NCI-H82 treated with DMSO at 0.1 percent for 48 hours (cell line): Measurements from ENCODE around the gene HAL.
"Not testable (repeated sequence)": the region's sequence is repeated elsewhere in the genome, so short reads cannot be mapped to it uniquely, and the experiment has no call there.

Experiments
- DNase-seq: peaks from one replicate; lab custom pipeline; 2025; ENCODE audit not compliant: unreplicated experiment; lab: John Stamatoyannopoulos, UW

Gene HAL

GRCh38 chr12:95978351-95978750 is 17.8 kb downstream of the HAL start:
- DNase-seq: no peak

DNA sequence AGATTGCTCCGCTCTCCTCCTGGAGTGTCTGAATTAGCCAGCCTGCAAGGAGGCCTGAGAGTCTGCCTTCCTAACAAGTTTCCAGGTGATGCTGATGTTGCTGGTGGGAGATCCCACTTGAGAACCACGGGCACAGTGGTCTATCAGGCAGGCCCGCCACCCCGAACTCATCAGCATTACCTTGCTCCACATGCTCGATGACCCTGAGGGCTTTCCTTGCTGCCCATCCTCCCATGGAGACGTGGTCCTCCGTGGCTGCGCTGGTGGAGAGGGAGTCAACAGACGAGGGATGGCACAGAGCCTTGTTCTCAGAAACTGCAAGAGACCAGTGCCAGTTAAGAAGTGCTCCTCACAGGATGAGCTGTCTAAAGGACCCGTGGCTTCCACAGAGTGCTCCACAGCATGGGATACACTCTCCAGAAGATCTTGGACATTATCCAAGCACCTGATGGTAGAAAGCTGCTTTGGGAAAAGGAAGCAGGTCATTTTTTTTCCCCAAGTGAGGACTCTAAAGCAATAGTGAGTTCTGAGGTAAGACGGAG is 18.3 kb downstream of the HAL start:
- DNase-seq: no peak

GRCh38 chr12:95976416-95976832 is 19.7 kb downstream of the HAL start:
- DNase-seq: no peak

DNA sequence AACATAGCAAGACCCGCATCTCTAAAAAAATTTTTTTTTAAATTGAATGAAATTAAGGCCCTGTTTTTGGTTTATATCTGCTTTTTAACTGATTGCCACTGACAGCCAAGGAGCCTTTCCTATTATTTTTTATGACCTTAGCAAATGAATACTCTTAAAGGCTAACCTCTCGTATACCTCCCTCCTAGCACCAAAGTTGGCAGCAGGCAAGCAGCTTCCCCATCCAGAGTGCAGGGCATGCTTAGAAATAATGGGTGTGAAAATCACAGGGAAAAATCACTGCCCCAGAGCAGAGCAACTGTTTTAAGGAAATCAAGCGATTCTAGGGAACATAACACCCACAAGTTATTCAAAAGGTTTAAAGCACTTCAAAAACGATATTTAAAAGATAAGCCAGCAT is 20.7 kb downstream of the HAL start:
- no peak for DNase-seq

- no peak for DNase-seq
Observed at GRCh38 chr12:95974358-95974757, 21.8 kb downstream of the HAL start.

DNA sequence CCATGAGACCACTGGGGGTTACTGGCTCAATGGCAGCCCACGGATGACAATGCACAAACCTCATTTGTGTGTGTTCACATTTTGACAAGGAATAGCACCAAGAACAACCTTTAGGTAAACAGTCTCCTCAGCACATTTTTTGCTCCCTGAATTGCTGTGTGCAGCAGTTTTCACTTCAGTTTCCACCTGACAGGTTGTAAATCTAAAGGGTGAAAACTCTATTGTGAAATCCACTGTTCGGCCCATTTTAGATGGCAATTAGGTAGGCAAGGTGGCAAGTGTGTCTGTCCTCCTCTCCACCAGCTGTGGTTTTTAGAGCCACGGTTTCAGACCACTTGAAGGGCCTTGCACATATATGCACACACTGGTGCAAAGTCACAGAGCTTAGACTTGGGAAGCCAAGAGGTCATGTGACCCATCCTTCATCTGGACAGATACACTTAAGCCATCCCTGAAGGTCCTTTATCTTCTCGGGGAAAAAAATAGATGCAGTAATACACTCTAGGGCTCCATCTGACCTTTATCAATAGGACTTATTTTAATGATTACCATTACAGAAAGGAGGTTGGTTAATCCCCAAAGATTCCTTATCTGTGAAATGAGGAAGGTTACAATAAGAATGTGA is 23.2 kb downstream of the HAL start:
- DNase-seq: no peak

DNA sequence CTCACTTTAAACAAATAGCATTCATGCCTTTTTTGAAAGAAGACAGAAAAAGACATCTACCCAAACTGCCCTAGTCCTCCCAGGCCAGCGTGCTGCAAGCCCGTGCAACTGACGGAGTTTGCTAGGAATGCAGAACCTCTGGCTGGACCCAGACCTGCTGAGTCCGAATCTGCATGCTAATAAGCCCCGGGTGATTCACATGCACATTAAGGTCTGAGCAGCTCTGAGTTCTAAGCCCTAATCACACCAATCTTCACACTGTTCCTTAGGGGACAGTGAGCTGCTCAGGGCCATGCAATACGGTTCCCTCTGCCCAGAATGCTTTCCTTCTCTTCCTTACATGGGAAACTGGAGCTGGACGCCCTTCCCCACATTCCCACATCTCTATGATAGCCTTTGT is 25.2 kb downstream of the HAL start:
- DNase-seq: no peak

- DNase-seq: not testable (repeated sequence)
Observed at GRCh38 chr12:95969116-95969515, 27.0 kb downstream of the HAL start.

GRCh38 chr12:95967301-95967700 is 28.8 kb downstream of the HAL start:
- DNase-seq: no peak

- DNase-seq: no peak
Observed at GRCh38 chr12:95966287-95966870, 29.8 kb downstream of the HAL start.

- DNase-seq: no peak
Observed at GRCh38 chr12:95963096-95963495, 33.0 kb downstream of the HAL start.

- DNase-seq: no peak
Observed at GRCh38 chr12:95962222-95962621, 33.9 kb downstream of the HAL start.

- DNase-seq: no peak
Observed at GRCh38 chr12:95960241-95960640, 35.9 kb downstream of the HAL start.

- no peak for DNase-seq
Observed at GRCh38 chr12:95959107-95959506, 37.0 kb downstream of the HAL start.

GRCh38 chr12:95956557-95957145 is 39.5 kb downstream of the HAL start:
- no peak for DNase-seq

- DNase-seq: no peak
Observed at GRCh38 chr12:95955549-95956159, 40.5 kb downstream of the HAL start.

DNA sequence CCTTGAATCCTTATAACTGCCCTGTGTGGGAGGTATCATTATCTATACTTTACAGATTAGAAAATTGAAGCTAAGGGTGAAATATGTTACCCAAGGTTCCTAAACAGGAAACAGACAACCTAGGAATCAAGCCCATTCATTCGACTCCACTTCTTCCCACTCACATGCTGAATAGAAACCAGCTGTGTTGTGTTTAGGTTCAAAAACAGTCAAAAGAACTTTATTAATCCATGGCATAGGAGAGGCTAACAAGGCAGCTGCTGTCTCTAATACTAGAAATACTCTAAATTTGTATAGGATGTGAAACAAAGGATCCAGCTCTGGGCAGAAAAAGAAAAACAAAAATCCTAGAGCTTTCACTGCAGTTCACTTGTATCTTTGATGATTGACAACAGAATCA is 43.1 kb downstream of the HAL start:
- DNase-seq: no peak

DNA sequence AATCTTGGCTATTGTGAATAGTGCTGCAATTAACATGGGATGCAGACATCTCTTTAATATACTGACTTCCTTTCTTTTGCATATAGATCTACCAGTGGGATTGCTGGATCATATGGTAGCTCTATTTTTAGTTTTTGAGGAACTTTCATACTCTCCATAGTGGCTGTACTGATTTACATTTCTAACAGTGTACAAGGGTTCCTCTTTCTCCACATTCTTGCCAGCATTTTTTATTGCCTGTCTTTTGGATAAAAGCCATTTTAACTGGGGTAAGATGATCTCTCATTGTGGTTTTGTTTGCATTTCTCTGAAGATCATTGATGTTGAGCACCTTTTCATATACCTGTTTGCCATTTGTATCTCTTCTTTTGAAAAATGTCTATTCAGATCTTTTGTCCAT is 44.6 kb downstream of the HAL start:
- DNase-seq: no peak

- DNase-seq: no peak
Observed at GRCh38 chr12:95949477-95950206, 46.5 kb downstream of the HAL start.

GRCh38 chr12:95944108-95944704 is 51.9 kb downstream of the HAL start:
- no peak for DNase-seq

- no peak for DNase-seq
Observed at GRCh38 chr12:95943330-95943842, 52.8 kb downstream of the HAL start, which contains the start of gene AMDHD1. AMDHD1 (plus strand) TSS chr12:95943331; CDS start chr12:95943399, 68 bp downstream.
